ENCODE results near the gene GMDS.

The GMDS gene

DNA sequence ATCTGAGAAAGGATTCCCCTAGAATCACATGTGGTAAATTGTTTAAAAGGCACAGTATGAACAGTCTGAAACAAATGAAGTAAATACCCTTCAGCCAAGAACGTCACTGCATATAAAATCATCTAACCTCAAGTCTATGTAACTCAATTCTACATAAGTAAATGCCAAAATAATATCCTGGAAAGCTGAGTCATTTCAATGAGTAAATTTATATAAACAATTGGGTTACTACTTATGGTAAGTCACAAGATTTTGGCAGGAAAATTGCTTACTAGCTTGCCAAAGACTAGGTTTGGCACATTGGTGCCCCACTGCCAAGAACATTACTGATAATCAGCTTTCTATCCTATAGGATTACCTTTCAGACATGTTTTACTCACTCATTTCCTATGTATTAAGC is 8.4 kb downstream of the GMDS start:
- no peaks in the 10 kb centered on the region for H3K27me3 ChIP-seq (replicated peaks; ENCODE audit: control insufficient read depth, insufficient read depth, low read length)
- DNase-seq (ENCODE audit: extremely low read depth, insufficient read length) = no peak
- H3K36me3 ChIP-seq (ENCODE audit: control insufficient read depth, insufficient read depth, low read length) = no peaks in the 10 kb centered on the region
- TF ChIP-seq, protein P1, sequence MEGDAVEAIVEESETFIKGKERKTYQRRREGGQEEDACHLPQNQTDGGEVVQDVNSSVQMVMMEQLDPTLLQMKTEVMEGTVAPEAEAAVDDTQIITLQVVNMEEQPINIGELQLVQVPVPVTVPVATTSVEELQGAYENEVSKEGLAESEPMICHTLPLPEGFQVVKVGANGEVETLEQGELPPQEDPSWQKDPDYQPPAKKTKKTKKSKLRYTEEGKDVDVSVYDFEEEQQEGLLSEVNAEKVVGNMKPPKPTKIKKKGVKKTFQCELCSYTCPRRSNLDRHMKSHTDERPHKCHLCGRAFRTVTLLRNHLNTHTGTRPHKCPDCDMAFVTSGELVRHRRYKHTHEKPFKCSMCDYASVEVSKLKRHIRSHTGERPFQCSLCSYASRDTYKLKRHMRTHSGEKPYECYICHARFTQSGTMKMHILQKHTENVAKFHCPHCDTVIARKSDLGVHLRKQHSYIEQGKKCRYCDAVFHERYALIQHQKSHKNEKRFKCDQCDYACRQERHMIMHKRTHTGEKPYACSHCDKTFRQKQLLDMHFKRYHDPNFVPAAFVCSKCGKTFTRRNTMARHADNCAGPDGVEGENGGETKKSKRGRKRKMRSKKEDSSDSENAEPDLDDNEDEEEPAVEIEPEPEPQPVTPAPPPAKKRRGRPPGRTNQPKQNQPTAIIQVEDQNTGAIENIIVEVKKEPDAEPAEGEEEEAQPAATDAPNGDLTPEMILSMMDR (IDR thresholded peaks at IDR 0.05; ENCODE audit: insufficient read depth, low read length, poor library complexity, severe bottlenecking) = no peak
- no peak overlapping the region for H3K4me3 ChIP-seq (replicated peaks; ENCODE audit: low read depth, low read length)

DNA sequence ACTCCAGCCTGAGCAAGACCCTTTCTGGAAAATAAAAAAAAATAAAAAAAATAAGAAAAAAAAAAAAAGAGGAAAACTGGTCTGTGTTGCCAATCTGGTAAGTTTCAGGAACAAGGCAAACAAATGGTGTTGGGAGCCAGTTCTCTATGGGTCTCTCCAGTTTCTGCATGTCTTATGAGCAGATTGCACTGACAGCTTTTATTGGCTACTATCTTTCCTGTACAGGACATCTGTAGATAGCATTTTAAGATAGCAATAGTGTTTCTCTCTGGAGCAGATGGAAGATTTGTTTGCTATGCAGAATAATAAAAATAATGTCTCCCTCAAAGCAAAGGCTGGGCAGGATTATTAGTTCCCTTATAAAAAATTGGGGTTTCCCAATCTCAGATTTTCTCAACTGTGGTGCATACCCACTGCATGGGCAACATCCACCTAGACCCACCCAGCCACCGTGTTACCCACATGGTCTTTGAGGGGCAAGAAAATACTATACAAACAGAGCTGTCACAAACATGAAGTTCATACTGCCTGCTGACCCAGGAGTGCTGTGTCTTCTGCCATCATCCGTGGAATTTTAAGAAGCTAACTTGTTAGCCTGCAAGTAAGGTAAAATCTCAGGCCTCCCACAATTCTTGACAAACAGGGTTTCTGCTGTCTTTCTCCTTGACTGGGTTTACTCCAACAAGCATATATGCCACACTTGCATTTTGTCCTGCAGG is 9.5 kb downstream of the GMDS start:
- no peak for DNase-seq (ENCODE audit: extremely low read depth, insufficient read length)
- no peak overlapping the region for H3K4me3 ChIP-seq (replicated peaks; ENCODE audit: low read depth, low read length)
- TF ChIP-seq, protein P1 (IDR thresholded peaks at IDR 0.05; ENCODE audit: insufficient read depth, low read length, poor library complexity, severe bottlenecking) = no peak
- no peaks in the 10 kb centered on the region for H3K27me3 ChIP-seq (replicated peaks; ENCODE audit: control insufficient read depth, insufficient read depth, low read length)
- no peaks in the 10 kb centered on the region for H3K36me3 ChIP-seq (ENCODE audit: control insufficient read depth, insufficient read depth, low read length)

DNA sequence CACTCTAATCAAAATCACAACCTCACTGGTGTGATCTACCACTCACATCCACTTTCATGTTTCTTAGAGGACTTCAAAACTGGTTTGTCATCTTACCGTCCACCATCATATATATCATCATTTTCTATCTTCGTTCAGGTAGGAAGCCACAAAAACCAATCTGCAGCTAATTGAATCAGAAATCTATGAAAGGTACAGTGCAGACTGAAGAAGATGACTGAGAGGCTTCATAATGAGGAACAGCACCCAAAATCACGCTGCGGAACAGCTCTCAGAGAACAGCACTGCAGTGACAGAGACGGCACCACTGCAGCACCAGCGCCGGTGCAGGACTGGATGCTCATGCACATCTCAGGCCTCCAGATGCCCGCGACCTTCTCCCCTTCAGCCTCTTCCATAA is 13.0 kb downstream of the GMDS start:
- Histone ChIP-seq H3K36me3 (ENCODE audit: control insufficient read depth, insufficient read depth, low read length) (no peaks in the 10 kb centered on the region), H3K4me3 (replicated peaks; ENCODE audit: low read depth, low read length) (no peak overlapping the region), H3K27me3 (replicated peaks; ENCODE audit: control insufficient read depth, insufficient read depth, low read length) (no peaks in the 10 kb centered on the region)
- peak; percentile 57 for DNase-seq (ENCODE audit: extremely low read depth, insufficient read length)
- TF ChIP-seq, protein P1 (IDR thresholded peaks at IDR 0.05; ENCODE audit: insufficient read depth, low read length, poor library complexity, severe bottlenecking) = no peak

DNA sequence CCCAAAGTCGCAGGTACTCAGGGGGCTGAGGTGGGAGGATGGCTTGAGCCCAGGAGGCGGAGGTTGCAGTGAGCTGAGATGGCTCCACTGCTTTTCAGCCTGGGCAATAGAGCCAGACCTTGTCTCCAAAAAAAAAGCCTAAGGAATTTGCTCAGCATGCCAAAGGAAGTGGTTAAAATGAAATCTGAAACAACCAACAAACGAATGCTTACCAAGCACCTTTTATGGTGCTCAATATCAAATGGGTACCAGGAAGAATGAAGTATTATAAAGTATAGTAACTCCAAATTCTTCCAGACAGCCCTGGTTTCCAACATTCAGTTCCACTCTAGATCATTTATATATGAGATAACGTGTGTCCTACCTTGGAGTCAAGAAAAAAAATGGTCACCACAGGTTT is 14.0 kb downstream of the GMDS start:
- Histone ChIP-seq H3K27me3 (replicated peaks; ENCODE audit: control insufficient read depth, insufficient read depth, low read length) (no peaks in the 10 kb centered on the region), H3K36me3 (ENCODE audit: control insufficient read depth, insufficient read depth, low read length) (no peaks in the 10 kb centered on the region), H3K4me3 (replicated peaks; ENCODE audit: low read depth, low read length) (no peak overlapping the region)
- TF ChIP-seq, protein P1 (IDR thresholded peaks at IDR 0.05; ENCODE audit: insufficient read depth, low read length, poor library complexity, severe bottlenecking) = no peak
- no peak for DNase-seq (ENCODE audit: extremely low read depth, insufficient read length)

DNA sequence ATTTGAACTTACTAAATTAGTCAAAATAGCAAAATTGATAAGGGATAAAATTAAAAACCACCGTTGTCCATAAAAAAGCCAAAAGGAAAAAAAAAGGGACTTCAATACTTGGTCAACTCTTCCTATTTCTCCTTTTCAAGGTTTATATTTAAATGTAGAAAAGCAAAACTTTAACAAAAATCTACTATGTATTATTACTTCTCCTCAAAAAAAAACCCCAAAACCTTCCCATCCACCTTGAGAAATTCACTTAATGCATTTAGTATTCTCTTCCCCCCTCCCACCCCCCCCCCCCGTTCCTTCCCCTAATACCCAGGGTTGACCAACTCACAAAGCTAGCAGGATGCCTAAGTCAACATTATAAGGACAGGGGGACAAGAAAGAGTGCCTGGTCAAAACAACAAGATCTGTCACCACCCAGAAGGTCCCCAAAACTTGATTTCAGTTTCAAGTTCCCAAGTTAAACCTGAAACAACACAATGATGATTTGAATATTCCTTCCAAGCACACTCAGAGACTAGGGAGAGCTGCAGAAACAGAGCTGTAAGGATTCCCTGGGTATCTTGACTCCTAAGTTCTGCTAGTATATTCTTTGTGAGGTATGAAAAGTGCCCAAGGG is 14.6 kb downstream of the GMDS start:
- Histone ChIP-seq H3K27me3 (replicated peaks; ENCODE audit: control insufficient read depth, insufficient read depth, low read length) (no peaks in the 10 kb centered on the region), H3K4me3 (replicated peaks; ENCODE audit: low read depth, low read length) (no peak overlapping the region), H3K36me3 (ENCODE audit: control insufficient read depth, insufficient read depth, low read length) (no peaks in the 10 kb centered on the region)
- DNase-seq (ENCODE audit: extremely low read depth, insufficient read length) = no peak
- TF ChIP-seq, protein P1 (IDR thresholded peaks at IDR 0.05; ENCODE audit: insufficient read depth, low read length, poor library complexity, severe bottlenecking) = no peak
